ENCODE results near the gene CIZ1. TPM values are rescaled to one million over a fixed set of nuclear protein-coding genes. Genes with fewer than 3 reads are reported as not detected.

CIZ1 gene
- total RNA-seq, 1 experiment from 2014 or later = 111 TPM

- H3K9me3 ChIP-seq (ENCODE audit: control insufficient read depth, insufficient read depth, low read depth, low read length) = no peaks in the 10 kb centered on the region
- CTCF ChIA-PET = no interaction called here
- H3K36me3 ChIP-seq (ENCODE audit: control insufficient read depth, insufficient read depth, low read length) = peaks cover 2% of the 10 kb centered on the region; the same call in 1 of the 2 replicates
- in situ Hi-C loops (cut with HindIII; ENCODE audit: low pct_unique_long_range_greater_than_20kb, low sequenced_read_pairs) (no loop called here), intact Hi-C loops (cut with micrococcal nuclease; ENCODE audit: unreplicated experiment) (no loop called here)
- no peaks in the 10 kb centered on the region for H3K4me1 ChIP-seq (ENCODE audit: control insufficient read depth, insufficient read depth, low read length)
- H3K27me3 ChIP-seq (ENCODE audit: control insufficient read depth, insufficient read depth, low read length) = no peaks in the 10 kb centered on the region
- POLR2A ChIA-PET = no interaction called here
- TF ChIP-seq SIN3A (IDR thresholded peaks at IDR 0.05; ENCODE audit: borderline replicate concordance, insufficient read depth, low read depth, low read length) (no peak), REST (IDR thresholded peaks at IDR 0.05; ENCODE audit: insufficient read depth in 1 of 2, low read depth in 2 of 2, low read length in 1 of 2) (no peak), POLR2AphosphoS5 (IDR thresholded peaks at IDR 0.05; ENCODE audit: low read depth, low read length) (no peak), CTCF (IDR thresholded peaks at IDR 0.05) (no peak), TCF7L2 (IDR thresholded peaks at IDR 0.05; ENCODE audit: low read depth, low read length) (no peak)
- ATAC-seq = no peak
- no TSS peak for BruUV-seq (replicated peaks)
- no peak overlapping the region for H3K4me3 ChIP-seq (ENCODE audit: low read depth in 2 of 2, low read length in 2 of 2)
- DNase-seq (ENCODE audit: low read depth, low spot score) = no peak
- H3K27ac ChIP-seq (ENCODE audit: low read length) = no peak overlapping the region
Observed at GRCh38 chr9:128180447-128180846, 10.9 kb downstream of the CIZ1 start.

- no TSS peak for BruUV-seq (replicated peaks)
- peaks cover 2% of the 10 kb centered on the region; the same call in 1 of the 2 replicates for H3K36me3 ChIP-seq (ENCODE audit: control insufficient read depth, insufficient read depth, low read length)
- ChIA-PET POLR2A (no interaction called here), CTCF (no interaction called here)
- in situ Hi-C loops (cut with HindIII; ENCODE audit: low pct_unique_long_range_greater_than_20kb, low sequenced_read_pairs) (no loop called here), intact Hi-C loops (cut with micrococcal nuclease; ENCODE audit: unreplicated experiment) (no loop called here)
- H3K4me1 ChIP-seq (ENCODE audit: control insufficient read depth, insufficient read depth, low read length) = no peaks in the 10 kb centered on the region
- ATAC-seq = no peak
- no peak for DNase-seq (ENCODE audit: low read depth, low spot score)
- no peak overlapping the region for H3K4me3 ChIP-seq (ENCODE audit: low read depth in 2 of 2, low read length in 2 of 2)
- H3K27me3 ChIP-seq (ENCODE audit: control insufficient read depth, insufficient read depth, low read length) = no peaks in the 10 kb centered on the region
- H3K27ac ChIP-seq (ENCODE audit: low read length) = no peak overlapping the region
- no peaks in the 10 kb centered on the region for H3K9me3 ChIP-seq (ENCODE audit: control insufficient read depth, insufficient read depth, low read depth, low read length)
- no peak for TF ChIP-seq CTCF (IDR thresholded peaks at IDR 0.05)
- no peak for TF ChIP-seq TCF7L2 (IDR thresholded peaks at IDR 0.05; ENCODE audit: low read depth, low read length)
- no peak for TF ChIP-seq SIN3A (IDR thresholded peaks at IDR 0.05; ENCODE audit: borderline replicate concordance, insufficient read depth, low read depth, low read length)
- TF ChIP-seq REST (IDR thresholded peaks at IDR 0.05; ENCODE audit: insufficient read depth in 1 of 2, low read depth in 2 of 2, low read length in 1 of 2) = no peak
- TF ChIP-seq POLR2AphosphoS5 (IDR thresholded peaks at IDR 0.05; ENCODE audit: low read depth, low read length) = no peak
Observed at GRCh38 chr9:128180001-128180400, 11.4 kb downstream of the CIZ1 start.
